GM20431 (cell line): ENCODE measurements around the gene CFAP58.

ENCODE experiments used
- in situ Hi-C: fragments of 300-500 bp; cut with MseI, MboI; formaldehyde crosslinking; loops from one replicate; pipeline ENCODE4 v1.15.0; 2020; ENCODE audit warnings: low sequenced_read_pairs; ENCODE audit not compliant: unreplicated experiment

CFAP58 gene

GRCh38 chr10:104350127-104350635 is 3.5 kb upstream of the CFAP58 start:
- in situ Hi-C loops = no loop called here

DNA sequence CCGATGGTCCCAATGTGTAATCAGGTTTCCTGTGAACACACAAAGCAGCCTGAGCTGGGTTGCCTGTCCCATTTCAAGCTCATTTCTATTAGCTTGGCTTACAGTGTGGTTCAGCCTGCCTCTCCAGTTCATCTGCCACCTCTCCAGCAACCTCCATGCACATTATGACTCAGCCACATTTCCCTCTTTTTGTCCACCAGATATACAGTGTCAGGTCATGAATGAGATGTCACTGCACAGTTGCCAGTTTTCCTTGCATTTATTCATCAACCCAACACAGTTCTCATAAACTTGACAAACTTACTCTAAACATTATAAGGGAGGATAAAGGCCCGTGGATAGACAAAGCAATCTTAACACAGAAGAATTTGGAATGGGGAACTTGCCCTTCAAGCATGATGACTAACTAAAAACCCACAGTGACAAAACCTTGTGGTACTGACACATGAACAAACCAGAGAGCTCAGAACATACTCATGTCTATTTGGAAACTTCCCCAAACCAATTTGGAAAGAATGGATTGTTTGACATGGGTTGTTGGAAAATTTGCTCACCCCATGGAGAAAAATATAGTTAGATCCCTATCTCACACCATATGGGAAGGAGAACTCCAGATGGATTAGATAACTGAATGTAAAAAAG is 2.5 kb upstream of the CFAP58 start:
- in situ Hi-C loops = no loop called here

DNA sequence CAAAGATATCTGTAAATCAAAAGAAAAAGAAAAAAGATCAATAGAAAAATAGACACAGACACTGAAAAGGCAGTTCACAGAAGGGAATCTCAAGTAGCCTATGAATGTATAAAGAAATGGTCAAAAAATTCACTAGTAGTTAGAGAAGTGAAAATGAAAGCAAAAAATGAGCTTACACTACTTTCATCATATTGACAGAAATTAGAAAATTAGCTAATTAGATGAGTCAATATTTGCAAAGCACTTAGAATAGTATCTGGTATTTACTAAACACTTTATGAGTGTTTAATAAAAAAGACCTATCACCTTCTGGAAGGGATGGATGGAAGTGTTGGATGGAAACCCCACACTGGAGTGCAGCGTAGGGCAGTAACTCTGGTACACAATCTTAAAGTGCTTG is 1.7 kb upstream of the CFAP58 start:
- in situ Hi-C loops = no loop called here

- in situ Hi-C loops = no loop called here
Observed at GRCh38 chr10:104359811-104360210, 6.2 kb downstream of the CFAP58 start.

- in situ Hi-C loops = no loop called here
Observed at GRCh38 chr10:104367904-104368303, 14.3 kb downstream of the CFAP58 start.

DNA sequence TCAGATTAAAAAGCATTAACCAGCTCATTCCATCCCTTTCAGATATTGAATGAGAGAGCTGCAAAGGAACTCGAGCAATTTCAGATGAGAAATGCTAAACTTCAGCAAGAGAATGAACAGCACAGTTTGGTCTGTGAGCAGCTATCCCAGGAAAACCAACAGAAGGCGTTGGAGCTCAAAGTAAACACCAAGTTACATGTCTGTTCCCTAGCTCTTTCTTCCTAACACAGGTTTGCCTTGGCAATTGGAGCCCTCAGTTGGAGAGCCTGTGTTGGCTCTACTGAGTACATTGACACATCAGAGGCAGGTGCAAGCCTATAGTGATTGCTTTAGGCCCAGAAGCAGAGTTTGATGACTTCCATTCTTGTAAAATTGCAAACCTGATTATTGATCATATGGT is 14.7 kb downstream of the CFAP58 start:
- in situ Hi-C loops = no loop called here

- in situ Hi-C loops = no loop called here
Observed at GRCh38 chr10:104371753-104372152, 18.1 kb downstream of the CFAP58 start.

GRCh38 chr10:104374591-104374990 is 21.0 kb downstream of the CFAP58 start:
- in situ Hi-C loops = no loop called here

GRCh38 chr10:104376784-104377300 is 23.2 kb downstream of the CFAP58 start:
- in situ Hi-C loops = no loop called here

DNA sequence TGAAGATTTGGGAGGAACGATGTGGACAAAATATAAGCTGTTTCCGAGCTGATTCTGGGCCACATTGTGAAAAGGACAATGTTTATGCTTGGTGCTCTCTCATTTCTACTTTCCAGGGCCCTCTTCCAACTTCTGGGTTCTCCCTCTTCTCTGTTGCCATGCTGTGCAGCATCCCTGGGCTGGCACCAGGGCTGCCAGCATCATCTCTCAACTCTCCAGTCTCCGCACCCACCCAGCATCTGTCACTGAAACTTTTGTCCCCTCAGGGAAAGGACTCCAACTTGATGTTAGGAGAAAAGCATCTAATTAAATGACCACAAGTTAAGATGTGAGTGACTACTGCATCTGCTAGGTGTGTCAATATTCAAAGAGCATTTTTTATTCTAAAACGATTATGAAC is 26.7 kb downstream of the CFAP58 start:
- in situ Hi-C loops = no loop called here

DNA sequence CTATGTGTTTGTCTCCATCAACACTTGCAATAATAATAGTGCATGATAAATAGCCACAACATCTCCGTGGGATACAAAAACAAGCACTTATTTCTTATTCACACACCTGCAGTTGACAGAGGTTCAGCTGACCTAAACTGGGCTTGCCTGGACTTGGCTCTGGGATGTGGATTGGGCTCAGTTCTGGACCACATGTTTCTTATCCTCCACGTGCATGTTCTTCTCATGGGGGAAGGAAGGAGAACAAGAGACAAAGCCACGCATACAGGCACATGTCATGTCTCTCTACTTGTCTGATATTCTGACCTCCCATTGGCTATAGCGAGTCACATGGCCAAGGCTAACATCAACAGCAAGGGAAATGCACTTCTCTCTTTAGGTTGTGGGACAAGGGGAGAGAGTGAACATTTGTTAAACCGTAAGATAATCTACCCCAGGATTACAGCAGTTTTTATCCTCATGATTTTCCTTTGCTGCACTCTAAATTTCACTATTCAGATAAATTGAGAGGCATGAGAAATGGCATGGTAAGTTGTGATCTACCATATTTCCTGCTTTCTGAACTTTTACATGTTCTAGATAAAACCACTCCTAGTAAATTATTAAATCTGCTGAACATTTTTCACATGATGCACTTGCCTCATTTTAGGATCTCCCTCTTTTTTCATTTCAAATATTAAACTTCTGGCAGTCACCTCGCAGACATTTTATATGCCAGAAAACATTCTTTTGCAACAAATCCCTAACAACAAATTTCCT is 33.7 kb downstream of the CFAP58 start:
- in situ Hi-C loops = no loop called here

- in situ Hi-C loops = no loop called here
Observed at GRCh38 chr10:104388830-104389229, 35.2 kb downstream of the CFAP58 start.

DNA sequence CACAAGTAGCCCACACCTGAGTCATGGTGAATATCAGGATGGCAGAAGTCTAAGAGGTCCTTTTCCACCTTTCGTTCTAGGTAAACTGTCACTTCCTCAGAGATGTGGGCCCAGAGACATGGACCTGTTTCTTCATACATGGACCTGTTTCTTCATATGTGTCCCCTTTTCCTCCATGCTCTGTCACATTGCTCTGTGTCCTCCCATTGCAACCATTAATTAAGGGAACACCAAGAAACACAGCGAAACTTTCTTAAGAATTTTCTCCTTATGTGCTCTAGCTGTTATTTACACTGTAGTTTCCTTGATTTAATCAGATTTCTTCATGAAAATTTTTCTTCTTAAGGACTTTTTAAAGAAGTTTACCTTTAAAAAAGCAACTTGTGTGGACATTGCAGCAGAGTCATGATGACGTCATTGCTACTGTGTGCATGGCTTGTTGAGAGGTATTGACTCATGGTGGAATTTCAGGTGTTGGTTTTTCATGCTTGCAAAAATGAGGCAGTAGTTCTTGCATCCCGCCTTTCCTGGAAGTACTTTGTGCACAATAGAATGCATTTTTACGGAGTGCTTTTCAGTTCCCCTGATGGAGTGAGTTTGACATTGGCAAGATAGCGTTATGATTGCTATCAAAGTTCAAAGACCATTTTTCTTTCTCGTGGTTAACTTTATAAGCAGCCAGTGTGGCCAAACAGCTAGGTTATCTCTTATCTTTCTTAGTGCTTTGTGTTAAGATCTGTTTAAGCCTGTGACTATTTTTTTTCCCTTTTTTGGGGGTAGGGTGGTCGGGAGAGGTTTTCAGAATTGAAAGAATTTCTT is 37.7 kb downstream of the CFAP58 start:
- in situ Hi-C loops = no loop called here

DNA sequence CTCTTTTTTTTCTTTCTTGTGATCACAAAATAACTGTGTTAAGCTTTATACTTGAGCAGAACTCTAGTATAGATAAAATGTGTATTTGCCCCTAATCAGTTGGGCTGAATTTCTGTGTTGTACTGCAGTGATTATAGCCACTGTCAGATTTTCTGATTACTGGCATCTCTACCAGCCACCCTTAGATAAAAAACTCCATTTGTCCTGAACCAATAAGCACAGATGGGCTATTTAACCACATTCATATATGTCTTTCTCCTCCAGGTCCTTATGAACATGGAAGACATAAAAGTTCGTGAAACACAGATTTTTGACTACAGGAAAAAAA is 38.3 kb downstream of the CFAP58 start:
- in situ Hi-C loops = no loop called here

GRCh38 chr10:104393387-104393786 is 39.8 kb downstream of the CFAP58 start:
- in situ Hi-C loops = no loop called here

GRCh38 chr10:104396581-104396980 is 42.9 kb downstream of the CFAP58 start:
- in situ Hi-C loops = no loop called here

GRCh38 chr10:104403636-104404035 is 50.0 kb downstream of the CFAP58 start:
- in situ Hi-C loops = no loop called here

DNA sequence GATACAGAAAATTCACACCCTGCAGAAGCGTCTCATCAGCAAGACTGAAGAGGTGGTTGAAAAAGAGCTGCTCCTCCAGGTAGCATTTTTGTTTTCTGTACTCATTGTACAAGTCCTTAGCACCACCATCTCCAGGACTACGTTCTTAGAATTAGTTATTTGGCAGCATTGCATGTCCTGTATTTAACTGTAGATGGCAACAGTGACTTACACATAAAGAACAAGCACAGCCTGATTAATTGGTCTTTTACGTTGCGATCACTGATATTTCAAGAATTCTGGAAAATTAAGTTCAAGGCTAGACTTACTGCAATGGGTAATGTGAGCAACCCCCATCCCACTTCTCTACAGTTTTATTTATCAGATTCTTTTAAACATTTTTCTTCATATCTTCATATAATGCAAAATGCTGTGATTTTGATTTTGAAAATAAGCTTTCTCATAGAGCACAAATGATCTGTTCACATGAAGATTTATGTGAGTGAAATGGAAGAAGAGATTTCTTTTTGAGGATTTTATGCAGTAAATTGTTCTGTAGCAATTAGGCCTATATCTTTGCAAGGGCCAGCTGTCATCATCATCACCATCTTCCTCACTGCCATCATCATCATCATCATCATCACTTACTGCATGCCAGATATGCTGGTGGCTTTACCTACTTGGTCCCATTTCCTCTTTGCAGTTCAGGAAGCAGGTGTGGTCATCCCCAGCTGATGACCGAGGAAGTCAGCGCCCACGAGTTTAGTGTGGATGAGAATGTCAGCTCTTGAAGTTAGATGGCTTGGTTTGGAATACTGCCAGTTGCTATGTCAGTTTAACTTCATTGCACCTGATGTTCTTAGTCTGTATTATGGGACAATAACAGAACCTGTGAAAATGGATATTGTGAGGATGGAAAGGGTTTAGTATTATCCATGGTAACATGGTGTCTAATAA is 53.4 kb downstream of the CFAP58 start:
- in situ Hi-C loops = no loop called here

DNA sequence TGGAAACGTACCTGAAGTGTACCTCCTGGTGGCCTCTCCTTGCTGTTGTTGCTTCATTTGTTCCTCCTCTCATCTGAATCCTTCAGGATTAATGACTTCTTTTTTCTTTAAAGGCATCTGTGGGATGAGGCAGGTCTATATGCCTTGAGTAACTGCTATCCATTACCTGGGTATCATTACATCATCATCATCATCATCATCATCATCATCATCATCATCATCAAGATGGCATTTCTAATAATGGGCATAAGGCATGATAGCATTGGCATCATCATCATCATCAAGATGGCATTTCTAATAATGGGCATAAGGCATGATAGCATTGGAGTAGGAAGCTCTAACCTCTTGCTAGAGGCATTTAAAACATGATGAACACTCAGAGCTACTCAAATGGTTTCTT is 59.9 kb downstream of the CFAP58 start:
- in situ Hi-C loops = no loop called here
